B cell (primary cell): ENCODE data around the gene RPIA. TPM values are rescaled to one million over a fixed set of nuclear protein-coding genes. Genes with fewer than 3 reads are reported as not detected.
A peak's percentile ranks its signal among the peaks of the same experiment; 100 is the strongest.

Experiments
- ATAC-seq: fragments of 200-7000 bp; cut with Tn5 transposase; one replicate; pipeline ENCODE4 v1.10.0; 2021; ENCODE audit warnings: low read depth, mild to moderate bottlenecking, moderate number of reproducible peaks, moderate library complexity
- CTCF ChIA-PET: fragments of 350-600 bp; sonication (Branson Sonifier 250); formaldehyde crosslinking; loops from one replicate; lab custom pipeline; 2021; ENCODE audit warnings: antibody characterized with exemption, inconsistent platforms; lab: Charles Lee
- POLR2A ChIA-PET: fragments of 350-600 bp; sonication (Branson Sonifier 250); formaldehyde crosslinking; loops from one replicate; lab custom pipeline; 2021; ENCODE audit warnings: antibody characterized with exemption; lab: Charles Lee
- DNase-seq: peaks from one replicate; pipeline ENCODE4 v3.0.0; 2013
- H2AFZ ChIP-seq: 2 replicates; pipeline ENCODE4 v1.6.1; 2012; ENCODE audit warnings: mild to moderate bottlenecking, low read depth, low read length; ENCODE audit not compliant: insufficient read depth, poor library complexity, severe bottlenecking
- H3K27ac ChIP-seq, 2 donors: 1 replicate in 1 of 2; 2 replicates in 1 of 2; pipeline ENCODE4 v1.5.1; 2012 to 2013; ENCODE audit warnings: low read length in 2 of 2, mild to moderate bottlenecking in 2 of 2, moderate library complexity in 1 of 2
- H3K27me3 ChIP-seq, 4 experiments: fragments of 200-600 bp in 1 of 4; sonication (generic) in 1 of 4; replicated peaks in 1 of 4; 1 replicate in 2 of 4; 2 replicates in 2 of 4; pipeline versions ENCODE4 v1.6.1 to v1.7.0; 2013 to 2016; ENCODE audit warnings: low read length in 3 of 4, mild to moderate bottlenecking in 2 of 4, mixed read lengths in 1 of 4, moderate library complexity in 1 of 4; ENCODE audit not compliant: insufficient read depth in 4 of 4, control insufficient read depth in 3 of 4; ENCODE audit errors: control extremely low read depth in 1 of 4
- H3K36me3 ChIP-seq, 2 experiments: replicated peaks in 1 of 2; 1 replicate in 1 of 2; 2 replicates in 1 of 2; pipeline versions ENCODE4 v1.6.1 to v1.7.1; 2013; ENCODE audit warnings: low read length in 1 of 2; ENCODE audit not compliant: insufficient read depth in 2 of 2, control insufficient read depth in 1 of 2; ENCODE audit errors: control extremely low read depth in 1 of 2, extremely low read depth in 1 of 2
- H3K4me1 ChIP-seq, 2 donors: fragments of 200-600 bp in 1 of 2; sonication (generic) in 1 of 2; 1 replicate in 1 of 2; 2 replicates in 1 of 2; pipeline versions ENCODE4 v1.5.1 to v1.6.1; 2013 to 2017; ENCODE audit warnings: low read length in 2 of 2; ENCODE audit not compliant: control insufficient read depth in 2 of 2, insufficient read depth in 2 of 2
- H3K4me2 ChIP-seq: replicated peaks from 2 replicates; pipeline ENCODE3; 2012; ENCODE audit warnings: mild to moderate bottlenecking, low read depth, low read length; ENCODE audit not compliant: poor library complexity, severe bottlenecking
- H3K4me3 ChIP-seq, 5 experiments: fragments of 200-600 bp in 1 of 5; sonication (generic) in 1 of 5; 1 replicate in 3 of 5; 2 replicates in 2 of 5; pipeline versions ENCODE4 v1.5.1 to v1.7.0; 2011 to 2016; ENCODE audit warnings: low read length in 4 of 5, mild to moderate bottlenecking in 4 of 5, low read depth in 2 of 5, control low read depth in 1 of 5, moderate library complexity in 1 of 5; ENCODE audit not compliant: insufficient read depth in 1 of 5; ENCODE audit errors: control extremely low read depth in 1 of 5, extremely low read depth in 1 of 5
- H3K79me2 ChIP-seq: fragments of 200-600 bp; sonication (generic); one replicate; pipeline ENCODE4 v1.6.0; 2016; ENCODE audit warnings: low read length; ENCODE audit not compliant: control insufficient read depth, insufficient read depth
- H3K9ac ChIP-seq: fragments of 200-600 bp; sonication (generic); 2 replicates; pipeline ENCODE4 v1.6.1; 2017; ENCODE audit warnings: mild to moderate bottlenecking, low read length, moderate library complexity
- H3K9me3 ChIP-seq, 3 donors: one replicate each; pipeline versions ENCODE4 v1.6.1 to v1.7.1; 2013; ENCODE audit warnings: low read length in 2 of 3; ENCODE audit not compliant: control insufficient read depth in 2 of 3, insufficient read depth in 1 of 3; ENCODE audit errors: control extremely low read depth in 1 of 3
- H4K20me1 ChIP-seq: 2 replicates; pipeline ENCODE4 v1.6.0; 2012; ENCODE audit warnings: mild to moderate bottlenecking, low read length; ENCODE audit not compliant: insufficient read depth, control insufficient read depth, poor library complexity, severe bottlenecking
- H3K27ac Mint-ChIP-seq: one replicate; pipeline ENCODE4 v1.8.0; 2021; ENCODE audit warnings: mixed read lengths
- H3K27me3 Mint-ChIP-seq: one replicate; pipeline ENCODE4 v1.8.0; 2021; ENCODE audit warnings: mixed read lengths
- H3K4me1 Mint-ChIP-seq: one replicate; pipeline ENCODE4 v1.8.0; 2021; ENCODE audit warnings: mixed read lengths
- H3K4me3 Mint-ChIP-seq: one replicate; pipeline ENCODE4 v1.8.0; 2021; ENCODE audit warnings: mixed read lengths
- H3K9me3 Mint-ChIP-seq: one replicate; pipeline ENCODE4 v1.8.0; 2022; ENCODE audit warnings: mixed read lengths; ENCODE audit not compliant: insufficient read depth
- CTCF ChIP-seq: fragments of 200-600 bp; IDR thresholded peaks from one replicate; pipeline ENCODE4 v1.8.0; 2022; ENCODE audit warnings: antibody characterized with exemption, mild to moderate bottlenecking
- EZH2 ChIP-seq: IDR thresholded peaks from 2 replicates; pipeline ENCODE4 v1.6.1; 2012; ENCODE audit warnings: borderline replicate concordance, low read depth, mild to moderate bottlenecking, moderate library complexity, low read length; ENCODE audit not compliant: insufficient read depth, poor library complexity, severe bottlenecking
- WGBS: methylation state at CpG from one replicate; pipeline ENCODE4 v1.1.5; 2013; ENCODE audit warnings: missing lambda C conversion rate; ENCODE audit not compliant: insufficient coverage; 5-methylcytosine and 5-hydroxymethylcytosine counted together
- intact Hi-C: fragments of 100-400 bp; cut with micrococcal nuclease; formaldehyde crosslinking; loops from one replicate; pipeline ENCODE4 v1.10.0; 2022
- polyA plus RNA-seq: library from polyadenylated mRNA; depleted of rRNA; stranded (reverse); fragments of >200 nt; gene quantifications from 2 replicates; pipeline ENCODE4 v1.2.3, GENCODE V29; 2012
- total RNA-seq, 2 donors: library from RNA; stranded (reverse); fragments of 120-200 nt in 1 of 2; gene quantifications; 1 replicate in 1 of 2; 2 replicates in 1 of 2; pipeline versions ENCODE4 v1.2.3 to v1.2.4, GENCODE V29; 2013 to 2022

The RPIA gene
- total and polyA plus RNA-seq, 2 donors (not counting 1 experiment from before 2014, with no cell fraction given): 9.4 to 19.7 TPM

GRCh38 chr2:88738271-88738670, 46.8 kb downstream of the RPIA start:
- Mint-ChIP-seq H3K27ac (no peak overlapping the region), H3K27me3 (no peaks in the 10 kb centered on the region), H3K9me3 (no peaks in the 10 kb centered on the region), H3K4me3 (no peak overlapping the region), H3K4me1 (peaks cover 3% of the 10 kb centered on the region)
- ChIA-PET POLR2A (no interaction called here), CTCF (interaction anchor here (0.8 to 3.8 kb wide), 9 partner anchors 11 to 678 kb away, joined by 3 to 19 read pairs (median 4); no protein-coding TSS in a partner anchor)
- H3K36me3 ChIP-seq: peaks cover 2 to 36% of the 10 kb centered on the region in 2 experiments
- peaks cover 4% of the 10 kb centered on the region for H3K79me2 ChIP-seq
- H3K4me2 ChIP-seq: no peak overlapping the region
- H3K4me3 ChIP-seq: no peak overlapping the region
- no peaks in the 10 kb centered on the region for H3K27me3 ChIP-seq
- no peak overlapping the region for H2AFZ ChIP-seq
- WGBS: 96% methylated on average over 3 of the region's 3 CpGs
- H3K4me1 ChIP-seq: peaks cover 0 to 5% of the 10 kb centered on the region in 2 donors
- no peak for TF ChIP-seq EZH2
- TF ChIP-seq CTCF: no peak
- no peak overlapping the region for H3K27ac ChIP-seq
- no peaks in the 10 kb centered on the region for H3K9me3 ChIP-seq
- intact Hi-C loops: no loop called here
- no peak for ATAC-seq
- H3K9ac ChIP-seq: no peak overlapping the region
- DNase-seq: no peak
- H4K20me1 ChIP-seq: no peaks in the 10 kb centered on the region

- TF ChIP-seq EZH2 (no peak), CTCF (peak; percentile 96)
- H3K36me3 ChIP-seq: peaks cover 2 to 42% of the 10 kb centered on the region in 2 experiments
- ChIA-PET POLR2A (no interaction called here), CTCF (interaction anchor here (0.7 to 2.5 kb wide), 12 partner anchors 9 to 413 kb away, joined by 3 to 23 read pairs (median 4); no protein-coding TSS in a partner anchor)
- H3K27ac ChIP-seq: no peak overlapping the region
- WGBS: 78% methylated on average over 4 of the region's 7 CpGs
- H4K20me1 ChIP-seq: no peaks in the 10 kb centered on the region
- H3K9me3 ChIP-seq: peaks cover 0 to 4% (median 0%) of the 10 kb centered on the region in 3 donors
- peaks cover 7% of the 10 kb centered on the region for H3K79me2 ChIP-seq
- H3K27me3 Mint-ChIP-seq: no peaks in the 10 kb centered on the region
- peaks cover 3% of the 10 kb centered on the region for H3K4me1 Mint-ChIP-seq
- H3K27me3 ChIP-seq: no peaks in the 10 kb centered on the region
- no peak overlapping the region for H3K4me3 ChIP-seq
- no peak overlapping the region for H3K9ac ChIP-seq
- ATAC-seq: peak; percentile 92
- H3K4me3 Mint-ChIP-seq: no peak overlapping the region
- H3K27ac Mint-ChIP-seq: peak overlapping the region; percentile 3
- H3K9me3 Mint-ChIP-seq: no peaks in the 10 kb centered on the region
- peak; percentile 84 for DNase-seq
- no peak overlapping the region for H2AFZ ChIP-seq
- peaks cover 0 to 5% of the 10 kb centered on the region in 2 donors for H3K4me1 ChIP-seq
- intact Hi-C loops: loop anchor here (1.0 to 10.0 kb wide), 3 partner anchors 91 to 415 kb away; no protein-coding TSS in a partner anchor
- no peak overlapping the region for H3K4me2 ChIP-seq
Measured at GRCh38 chr2:88739985-88740600, 48.6 kb downstream of the RPIA start.
